Sigmoid colon (tissue), 4 donors: ENCODE results near the gene RNF126.

Source experiments
- EP300 ChIP-seq, 4 donors: sonication (generic); formaldehyde crosslinking; IDR thresholded peaks; one replicate each; pipeline ENCODE4 v1.6.1; 2017; ENCODE audit warnings: antibody characterized with exemption in 4 of 4
- POLR2A ChIP-seq, 2 donors: fragments of 450-650 bp; IDR thresholded peaks; one replicate each; pipeline ENCODE4 v1.6.1; 2016; ENCODE audit warnings: antibody characterized with exemption in 2 of 2, mild to moderate bottlenecking in 2 of 2, moderate library complexity in 2 of 2
- TF ChIP-seq, protein P1 (sequence below), 4 experiments: fragments of 450-650 bp in 3 of 4; fragments of 200-600 bp in 1 of 4; IDR thresholded peaks; one replicate each; pipeline ENCODE4 v1.5.1; 2016 to 2019; ENCODE audit warnings: antibody characterized with exemption in 4 of 4, mild to moderate bottlenecking in 3 of 4, moderate library complexity in 2 of 4

GRCh38 chr19:676007-676338 lies 13.0 kb upstream of the RNF126 start:
- TF ChIP-seq POLR2A (IDR thresholded peaks at IDR 0.05) (no peak), EP300 (IDR thresholded peaks at IDR 0.05) (no peak)
- TF ChIP-seq, protein P1, sequence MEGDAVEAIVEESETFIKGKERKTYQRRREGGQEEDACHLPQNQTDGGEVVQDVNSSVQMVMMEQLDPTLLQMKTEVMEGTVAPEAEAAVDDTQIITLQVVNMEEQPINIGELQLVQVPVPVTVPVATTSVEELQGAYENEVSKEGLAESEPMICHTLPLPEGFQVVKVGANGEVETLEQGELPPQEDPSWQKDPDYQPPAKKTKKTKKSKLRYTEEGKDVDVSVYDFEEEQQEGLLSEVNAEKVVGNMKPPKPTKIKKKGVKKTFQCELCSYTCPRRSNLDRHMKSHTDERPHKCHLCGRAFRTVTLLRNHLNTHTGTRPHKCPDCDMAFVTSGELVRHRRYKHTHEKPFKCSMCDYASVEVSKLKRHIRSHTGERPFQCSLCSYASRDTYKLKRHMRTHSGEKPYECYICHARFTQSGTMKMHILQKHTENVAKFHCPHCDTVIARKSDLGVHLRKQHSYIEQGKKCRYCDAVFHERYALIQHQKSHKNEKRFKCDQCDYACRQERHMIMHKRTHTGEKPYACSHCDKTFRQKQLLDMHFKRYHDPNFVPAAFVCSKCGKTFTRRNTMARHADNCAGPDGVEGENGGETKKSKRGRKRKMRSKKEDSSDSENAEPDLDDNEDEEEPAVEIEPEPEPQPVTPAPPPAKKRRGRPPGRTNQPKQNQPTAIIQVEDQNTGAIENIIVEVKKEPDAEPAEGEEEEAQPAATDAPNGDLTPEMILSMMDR (IDR thresholded peaks at IDR 0.05): no peak
